GM23338 (cell line): Measurements from ENCODE around the gene AATF. TPM values are rescaled to one million over a fixed set of nuclear protein-coding genes. Genes with fewer than 3 reads are reported as not detected.

Experiments
- ATAC-seq: fragments of 200-7000 bp; cut with Tn5 transposase; 3 replicates; pipeline ENCODE4 v1.9.1; 2020
- DNase-seq: peaks from one replicate; pipeline ENCODE4 v3.0.0-alpha.2; 2015; ENCODE audit warnings: low spot score
- H2AFZ ChIP-seq: fragments of 200-600 bp; sonication (generic); 2 replicates; pipeline ENCODE4 v1.8.0; 2016; ENCODE audit warnings: antibody characterized with exemption, mild to moderate bottlenecking, moderate library complexity
- H3F3A ChIP-seq: fragments of 200-600 bp; sonication (generic); replicated peaks from 2 replicates; pipeline ENCODE4 v1.8.0; 2017; ENCODE audit warnings: antibody characterized with exemption, mixed run types, low read depth
- H3K27ac ChIP-seq: fragments of 200-600 bp; sonication (generic); 2 replicates; pipeline ENCODE4 v1.6.1; 2016; ENCODE audit warnings: low read depth
- H3K27me3 ChIP-seq: fragments of 200-600 bp; sonication (generic); 2 replicates; pipeline ENCODE4 v1.8.0; 2016; ENCODE audit warnings: mild to moderate bottlenecking, mixed run types, moderate library complexity; ENCODE audit not compliant: insufficient read depth
- H3K36me3 ChIP-seq: fragments of 200-600 bp; sonication (generic); 2 replicates; pipeline ENCODE4 v1.8.0; 2016; ENCODE audit warnings: mild to moderate bottlenecking; ENCODE audit not compliant: insufficient read depth
- H3K4me1 ChIP-seq: fragments of 200-600 bp; sonication (generic); 2 replicates; pipeline ENCODE4 v1.8.0; 2016; ENCODE audit warnings: mild to moderate bottlenecking, moderate library complexity; ENCODE audit not compliant: insufficient read depth
- H3K4me2 ChIP-seq: fragments of 200-600 bp; sonication (generic); 2 replicates; pipeline ENCODE4 v1.7.1; 2017; ENCODE audit warnings: mixed run types
- H3K4me3 ChIP-seq: fragments of 200-600 bp; sonication (generic); 2 replicates; pipeline ENCODE4 v1.6.1; 2016; ENCODE audit warnings: mixed run types
- H3K79me2 ChIP-seq: fragments of 200-600 bp; sonication (generic); replicated peaks from 2 replicates; pipeline ENCODE4 v1.8.0; 2017; ENCODE audit warnings: mild to moderate bottlenecking; ENCODE audit not compliant: insufficient read depth
- H3K9me2 ChIP-seq: fragments of 200-600 bp; sonication (generic); 2 replicates; pipeline ENCODE4 v1.8.0; 2017; ENCODE audit not compliant: insufficient read depth
- H4K20me1 ChIP-seq: fragments of 200-600 bp; sonication (generic); replicated peaks from 2 replicates; pipeline ENCODE4 v1.8.0; 2017; ENCODE audit warnings: mild to moderate bottlenecking; ENCODE audit not compliant: insufficient read depth
- H3K27ac Mint-ChIP-seq: 2 replicates; pipeline ENCODE4 v1.8.0; 2020; ENCODE audit warnings: inconsistent platforms, mild to moderate bottlenecking, moderate library complexity, mixed read lengths
- H3K27me3 Mint-ChIP-seq: 3 replicates; pipeline ENCODE4 v1.8.0; 2022; ENCODE audit warnings: low read depth, mild to moderate bottlenecking, moderate library complexity, mixed read lengths, inconsistent platforms; ENCODE audit not compliant: insufficient read depth, poor library complexity
- H3K36me3 Mint-ChIP-seq: 3 replicates; pipeline ENCODE4 v1.8.0; 2021; ENCODE audit warnings: low read depth, mild to moderate bottlenecking, inconsistent platforms, moderate library complexity, mixed read lengths
- H3K4me1 Mint-ChIP-seq: 3 replicates; pipeline ENCODE4 v1.8.0; 2020; ENCODE audit warnings: mild to moderate bottlenecking, inconsistent platforms, mixed read lengths
- H3K4me3 Mint-ChIP-seq: 3 replicates; pipeline ENCODE4 v1.8.0; 2021; ENCODE audit warnings: moderate library complexity, mild to moderate bottlenecking, inconsistent platforms, mixed read lengths
- H3K9me3 Mint-ChIP-seq: 3 replicates; pipeline ENCODE4 v1.8.0; 2020; ENCODE audit warnings: moderate library complexity, mild to moderate bottlenecking, inconsistent platforms, mixed read lengths
- CREB1 ChIP-seq: fragments of 250-450 bp; sonication (Bioruptor Pico); IDR thresholded peaks from 2 replicates; pipeline ENCODE4 v1.5.0; 2020; ENCODE audit warnings: low read depth, mild to moderate bottlenecking, moderate library complexity
- EZH2 ChIP-seq: fragments of 200-600 bp; sonication (generic); IDR thresholded peaks from one replicate; pipeline ENCODE4 v1.8.0; 2017; ENCODE audit warnings: antibody characterized with exemption, mild to moderate bottlenecking, low read depth; ENCODE audit not compliant: unreplicated experiment
- EZH2phosphoT487 ChIP-seq: fragments of 200-600 bp; sonication (generic); IDR thresholded peaks from one replicate; pipeline ENCODE4 v1.8.1; 2018; ENCODE audit warnings: antibody characterized with exemption; ENCODE audit not compliant: unreplicated experiment
- JUNB ChIP-seq: IDR thresholded peaks from one replicate; pipeline ENCODE4 v1.6.1; 2016; ENCODE audit warnings: antibody characterized with exemption; ENCODE audit not compliant: unreplicated experiment
- NANOG ChIP-seq: IDR thresholded peaks from 2 replicates; pipeline ENCODE4 v1.6.1; 2016; ENCODE audit warnings: antibody characterized with exemption, borderline replicate concordance
- POLR2AphosphoS5 ChIP-seq: IDR thresholded peaks from 2 replicates; pipeline ENCODE4 v1.6.1; 2016; ENCODE audit warnings: antibody characterized with exemption, low read depth
- REST ChIP-seq: IDR thresholded peaks from one replicate; pipeline ENCODE4 v1.6.1; 2018; ENCODE audit warnings: antibody characterized with exemption; ENCODE audit not compliant: unreplicated experiment
- ZNF114 ChIP-seq: fragments of 250-450 bp; sonication (Bioruptor Pico); IDR thresholded peaks from 2 replicates; pipeline ENCODE4 v1.5.0; 2020; ENCODE audit warnings: mild to moderate bottlenecking, moderate library complexity
- ZNF331 ChIP-seq: fragments of 250-450 bp; sonication (Bioruptor Pico); IDR thresholded peaks from 2 replicates; pipeline ENCODE4 v1.5.0; 2020; ENCODE audit warnings: low read depth, mild to moderate bottlenecking, moderate library complexity
- polyA plus RNA-seq: library from polyadenylated mRNA; unstranded; fragments of >200 nt; fragmentation: Nextera tagmentation; extraction: Ambion mirVana; gene quantifications from 2 replicates; pipeline ENCODE4 v1.2.1, GENCODE V29; 2016
- total RNA-seq: library from RNA; depleted of rRNA; stranded (reverse); fragments of >200 nt; shearing (Covaris generic); gene quantifications from 2 replicates; pipeline ENCODE4 v1.2.3, GENCODE V29; 2014

Gene AATF
- total and polyA plus RNA-seq, 2 experiments from 2014 or later: 40.2 to 71.2 TPM

GRCh38 chr17:36939802-36940312 lies 8.9 kb upstream of the AATF start:
- peaks cover 64% of the 10 kb centered on the region for H3K4me1 Mint-ChIP-seq
- TF ChIP-seq JUNB (no peak), EZH2phosphoT487 (no peak), POLR2AphosphoS5 (no peak), ZNF331 (CRISPR knock-in tag) (no peak), CREB1 (no peak), EZH2 (peak; percentile 99), REST (no peak)
- ATAC-seq (peak; percentile 2), DNase-seq (peak; percentile 74)
- Histone ChIP-seq H3K36me3 (no peaks in the 10 kb centered on the region), H3K79me2 (no peaks in the 10 kb centered on the region), H3K27ac (no peak overlapping the region), H4K20me1 (peaks cover 4% of the 10 kb centered on the region; the same call in 1 of the 2 replicates), H3K27me3 (peaks cover 100% of the 10 kb centered on the region), H3K9me2 (no peaks in the 10 kb centered on the region), H3K4me3 (peak overlapping the region; percentile 84), H3K4me2 (peak overlapping the region; percentile 95), H3K4me1 (peaks cover 74% of the 10 kb centered on the region), H2AFZ (no peak overlapping the region), H3F3A (peaks cover 41% of the 10 kb centered on the region)
- H3K36me3 Mint-ChIP-seq: peaks cover 2% of the 10 kb centered on the region; the same call in 1 of the 3 replicates
- H3K27me3 Mint-ChIP-seq: peaks cover 100% of the 10 kb centered on the region
- peak overlapping the region; percentile 37 for H3K4me3 Mint-ChIP-seq
- no peak overlapping the region for H3K27ac Mint-ChIP-seq
- peaks cover 11% of the 10 kb centered on the region; the same call in 2 of the 3 replicates for H3K9me3 Mint-ChIP-seq

- peaks cover 4% of the 10 kb centered on the region; the same call in 1 of the 2 replicates for H4K20me1 ChIP-seq
- Mint-ChIP-seq H3K4me1 (peaks cover 63% of the 10 kb centered on the region), H3K9me3 (peaks cover 11% of the 10 kb centered on the region; the same call in 2 of the 3 replicates), H3K27ac (no peak overlapping the region), H3K4me3 (peak overlapping the region; percentile 37), H3K27me3 (peaks cover 100% of the 10 kb centered on the region), H3K36me3 (peaks cover 2% of the 10 kb centered on the region; the same call in 1 of the 3 replicates)
- TF ChIP-seq NANOG (no peak), JUNB (no peak), ZNF114 (CRISPR knock-in tag) (no peak), EZH2 (peak; percentile 99), EZH2phosphoT487 (peak; percentile 25)
- H3K4me2 ChIP-seq: peak overlapping the region; percentile 86
- H3K27me3 ChIP-seq: peaks cover 100% of the 10 kb centered on the region
- DNase-seq: peak; percentile 50
- H3K9me2 ChIP-seq: no peaks in the 10 kb centered on the region
- peaks cover 73% of the 10 kb centered on the region for H3K4me1 ChIP-seq
- H2AFZ ChIP-seq: no peak overlapping the region
- H3K36me3 ChIP-seq: no peaks in the 10 kb centered on the region
- peaks cover 38% of the 10 kb centered on the region for H3F3A ChIP-seq
- H3K4me3 ChIP-seq: peak overlapping the region; percentile 39
- no peak overlapping the region for H3K27ac ChIP-seq
- ATAC-seq: no peak
- no peaks in the 10 kb centered on the region for H3K79me2 ChIP-seq
Measured at GRCh38 chr17:36940313-36941264, 8.2 kb upstream of the AATF start.
